IMR-90 (cell line): ENCODE measurements around the gene NDUFS2. TPM values are rescaled to one million over a fixed set of nuclear protein-coding genes. Genes with fewer than 3 reads are reported as not detected.

ENCODE experiments used
- ATAC-seq: fragments of 200-7000 bp; cut with Tn5 transposase; 2 replicates; pipeline ENCODE4 v1.9.1; 2020; ENCODE audit warnings: low read depth, mild to moderate bottlenecking, moderate library complexity
- BruUV-seq: library from RNA; stranded (reverse); fragments of 400-500 nt; replicated peaks from 2 replicates; lab custom pipeline; 2021; lab: Mats Ljungman, UMichigan
- CTCF ChIA-PET: fragments of 300-600 bp; formaldehyde crosslinking; extraction: SDS; loops from one replicate; lab custom pipeline; 2021; ENCODE audit warnings: antibody characterized with exemption; lab: Yijun Ruan, JAX
- POLR2A ChIA-PET: fragments of 300-600 bp; sonication (Branson Sonifier 250); formaldehyde crosslinking; loops from one replicate; lab custom pipeline; 2022; ENCODE audit warnings: antibody characterized with exemption; ENCODE audit not compliant: unreplicated experiment; lab: Charles Lee
- DNase-seq: peaks from one replicate; pipeline ENCODE4 v3.0.0; 2013
- H2AFZ ChIP-seq: replicated peaks from 2 replicates; pipeline ENCODE3; 2013; ENCODE audit warnings: low read length, mild to moderate bottlenecking; ENCODE audit not compliant: poor library complexity
- H2AK5ac ChIP-seq: 2 replicates; pipeline ENCODE4 v1.6.1; 2013; ENCODE audit warnings: low read depth, low read length, inconsistent platforms
- H2AK9ac ChIP-seq: replicated peaks from 2 replicates; pipeline ENCODE3; 2013; ENCODE audit warnings: mild to moderate bottlenecking, low read depth, low read length, moderate library complexity; ENCODE audit not compliant: poor library complexity
- H2BK120ac ChIP-seq: 2 replicates; pipeline ENCODE4 v1.6.1; 2013; ENCODE audit warnings: low read depth, low read length, inconsistent platforms
- H2BK15ac ChIP-seq: 3 replicates; pipeline ENCODE4 v1.6.1; 2013; ENCODE audit warnings: low read depth, low read length, inconsistent platforms
- H2BK20ac ChIP-seq: 2 replicates; pipeline ENCODE4 v1.6.1; 2013; ENCODE audit warnings: low read depth, mild to moderate bottlenecking, inconsistent platforms, low read length, moderate library complexity
- H2BK5ac ChIP-seq: 2 replicates; pipeline ENCODE4 v1.6.1; 2013; ENCODE audit warnings: mild to moderate bottlenecking, low read depth, low read length, inconsistent platforms; ENCODE audit not compliant: poor library complexity, severe bottlenecking
- H3K14ac ChIP-seq: replicated peaks from 2 replicates; pipeline ENCODE4 v1.6.1; 2013; ENCODE audit warnings: low read depth, low read length, inconsistent platforms
- H3K18ac ChIP-seq: 2 replicates; pipeline ENCODE4 v1.6.1; 2013; ENCODE audit warnings: low read depth, low read length, control low read depth
- H3K23ac ChIP-seq: 2 replicates; pipeline ENCODE4 v1.6.1; 2013; ENCODE audit warnings: low read depth, low read length, inconsistent platforms
- H3K27ac ChIP-seq: 2 replicates; pipeline ENCODE4 v1.5.1; 2013; ENCODE audit warnings: mild to moderate bottlenecking, control low read depth, low read length; ENCODE audit not compliant: insufficient read depth
- H3K27me3 ChIP-seq: 2 replicates; pipeline ENCODE4 v1.6.1; 2013; ENCODE audit warnings: low read length; ENCODE audit not compliant: control insufficient read depth, insufficient read depth
- H3K36me3 ChIP-seq: 2 replicates; pipeline ENCODE4 v1.6.1; 2013; ENCODE audit warnings: low read length, mixed read lengths; ENCODE audit not compliant: control insufficient read depth, insufficient read depth
- H3K4ac ChIP-seq: 2 replicates; pipeline ENCODE4 v1.6.1; 2013; ENCODE audit warnings: low read depth, low read length, inconsistent platforms
- H3K4me1 ChIP-seq: 2 replicates; pipeline ENCODE4 v1.6.1; 2013; ENCODE audit warnings: low read length, mixed read lengths; ENCODE audit not compliant: control insufficient read depth, insufficient read depth
- H3K4me2 ChIP-seq: 2 replicates; pipeline ENCODE4 v1.6.1; 2013; ENCODE audit warnings: low read depth, mild to moderate bottlenecking, control low read depth, low read length, moderate library complexity
- H3K4me3 ChIP-seq: 2 replicates; pipeline ENCODE4 v1.5.1; 2013; ENCODE audit warnings: low read depth, mild to moderate bottlenecking, control low read depth, low read length, moderate library complexity; ENCODE audit not compliant: insufficient read depth
- H3K56ac ChIP-seq: 2 replicates; pipeline ENCODE4 v1.6.1; 2013; ENCODE audit warnings: low read length, inconsistent platforms; ENCODE audit not compliant: insufficient read depth; ENCODE audit errors: extremely low read depth
- H3K79me1 ChIP-seq, 2 experiments: 2 replicates each; pipeline ENCODE4 v1.6.1; 2013; ENCODE audit warnings: low read length in 2 of 2, inconsistent platforms in 1 of 2, low read depth in 1 of 2
- H3K9ac ChIP-seq: 2 replicates; pipeline ENCODE4 v1.6.1; 2013; ENCODE audit warnings: low read depth, low read length, control low read depth
- H3K9me1 ChIP-seq: 2 replicates; pipeline ENCODE4 v1.6.1; 2013; ENCODE audit warnings: low read length, inconsistent platforms; ENCODE audit not compliant: insufficient read depth
- H3K9me3 ChIP-seq: 2 replicates; pipeline ENCODE4 v1.6.1; 2013; ENCODE audit warnings: low read length; ENCODE audit not compliant: control insufficient read depth, insufficient read depth
- H4K20me1 ChIP-seq: 2 replicates; pipeline ENCODE4 v1.6.1; 2013; ENCODE audit warnings: low read length, inconsistent platforms; ENCODE audit not compliant: insufficient read depth
- H4K5ac ChIP-seq: 2 replicates; pipeline ENCODE4 v1.6.1; 2013; ENCODE audit warnings: mild to moderate bottlenecking, low read depth, low read length, control low read depth
- H4K8ac ChIP-seq, 2 experiments: 2 replicates each; pipeline ENCODE4 v1.6.1; 2013; ENCODE audit warnings: low read depth in 2 of 2, low read length in 2 of 2, control low read depth in 1 of 2, inconsistent platforms in 1 of 2
- H4K91ac ChIP-seq: 2 replicates; pipeline ENCODE4 v1.6.1; 2013; ENCODE audit warnings: low read depth, low read length, inconsistent platforms; ENCODE audit not compliant: insufficient read depth
- BHLHE40 ChIP-seq: fragments of 150-350 bp; IDR thresholded peaks from 2 replicates; pipeline ENCODE4 v1.6.1; 2016; ENCODE audit warnings: mild to moderate bottlenecking, low read depth, low read length
- CEBPB ChIP-seq: IDR thresholded peaks from 2 replicates; pipeline ENCODE4 v1.6.1; 2012; ENCODE audit warnings: low read depth, low read length, improper control_type of control experiment
- CHD1 ChIP-seq: IDR thresholded peaks from 2 replicates; pipeline ENCODE4 v1.6.1; 2012; ENCODE audit warnings: low read depth, low read length, improper control_type of control experiment
- CTCF ChIP-seq: conservative IDR thresholded peaks from 2 replicates; pipeline ENCODE4 v1.5.1; 2012; ENCODE audit warnings: mild to moderate bottlenecking, low read depth, low read length, improper control_type of control experiment
- ELK1 ChIP-seq: fragments of 150-350 bp; IDR thresholded peaks from 2 replicates; pipeline ENCODE4 v1.6.1; 2016; ENCODE audit warnings: low read depth, mild to moderate bottlenecking, low read length, moderate library complexity, borderline replicate concordance
- FOS ChIP-seq: fragments of 150-350 bp; IDR thresholded peaks from 2 replicates; pipeline ENCODE4 v1.6.1; 2016; ENCODE audit warnings: low read depth, low read length
- MAFK ChIP-seq: IDR thresholded peaks from 2 replicates; pipeline ENCODE4 v1.6.1; 2012; ENCODE audit warnings: low read depth, low read length, improper control_type of control experiment
- MAZ ChIP-seq: IDR thresholded peaks from 2 replicates; pipeline ENCODE4 v1.6.1; 2012; ENCODE audit warnings: low read depth, mild to moderate bottlenecking, low read length, improper control_type of control experiment, moderate library complexity, borderline replicate concordance
- MXI1 ChIP-seq: IDR thresholded peaks from 2 replicates; pipeline ENCODE4 v1.6.1; 2012; ENCODE audit warnings: low read depth, mild to moderate bottlenecking, low read length, moderate library complexity, borderline replicate concordance
- NFE2L2 ChIP-seq: fragments of 150-350 bp; IDR thresholded peaks from 2 replicates; pipeline ENCODE4 v1.6.1; 2016; ENCODE audit warnings: low read depth, mild to moderate bottlenecking, low read length
- POLR2A ChIP-seq: IDR thresholded peaks from 2 replicates; pipeline ENCODE4 v1.6.1; 2012; ENCODE audit warnings: mild to moderate bottlenecking, low read depth, low read length
- RAD21 ChIP-seq: IDR thresholded peaks from 2 replicates; pipeline ENCODE4 v1.6.1; 2012; ENCODE audit warnings: low read length, improper control_type of control experiment
- RCOR1 ChIP-seq: IDR thresholded peaks from 2 replicates; pipeline ENCODE4 v1.6.1; 2012; ENCODE audit warnings: mild to moderate bottlenecking, low read length, improper control_type of control experiment; ENCODE audit not compliant: insufficient replicate concordance
- RFX5 ChIP-seq: IDR thresholded peaks from 2 replicates; pipeline ENCODE4 v1.8.0; 2012; ENCODE audit warnings: low read depth, mild to moderate bottlenecking, low read length, moderate library complexity
- SMC3 ChIP-seq: fragments of 150-350 bp; IDR thresholded peaks from 2 replicates; pipeline ENCODE4 v1.6.1; 2016; ENCODE audit warnings: low read depth, mild to moderate bottlenecking, antibody characterized with exemption, low read length, moderate library complexity
- USF2 ChIP-seq: fragments of 150-350 bp; IDR thresholded peaks from 2 replicates; pipeline ENCODE4 v1.6.1; 2017; ENCODE audit warnings: mild to moderate bottlenecking, antibody characterized with exemption, low read length, low read depth
- WGBS, 2 experiments: methylation state at CpG; one replicate each; pipeline versions ENCODE4 v1.1.5 to v1.1.7; 2013; ENCODE audit warnings: missing lambda C conversion rate in 2 of 2; ENCODE audit not compliant: insufficient read length in 1 of 2; ENCODE audit errors: extremely low coverage in 2 of 2; 5-methylcytosine and 5-hydroxymethylcytosine counted together
- dilution Hi-C: fragments of 300-500 bp; cut with HindIII; formaldehyde crosslinking; loops from one replicate; pipeline ENCODE4 v1.14.3; 2018; ENCODE audit warnings: low sequenced_read_pairs; ENCODE audit not compliant: unreplicated experiment
- in situ Hi-C: fragments of 300-500 bp; cut with MboI; formaldehyde crosslinking; loops from 3 replicates; pipeline ENCODE4 v1.14.3; 2019; ENCODE audit warnings: low sequenced_read_pairs, inconsistent platforms, mixed read lengths
- intact Hi-C: fragments of 100-400 bp; cut with micrococcal nuclease; formaldehyde crosslinking; loops from 2 replicates; pipeline ENCODE4 v1.10.0; 2022
- polyA plus RNA-seq, 3 experiments: library from polyadenylated mRNA; depleted of rRNA; stranded (reverse); fragments of >200 nt; gene quantifications; 2 replicates each; pipeline ENCODE4 v1.2.3, GENCODE V29; 2012; ENCODE audit warnings: low replicate concordance in 1 of 3
- total RNA-seq: library from RNA; depleted of rRNA; stranded (reverse); fragments of >200 nt; gene quantifications from 2 replicates; pipeline ENCODE4 v1.2.3, GENCODE V29; 2012

NDUFS2 gene
- total and polyA plus RNA-seq, 2 of the 4 experiments (the other 2 are of a cell fraction), result 85.5 to 101 TPM

- no peak overlapping the region for H4K8ac ChIP-seq
- no peak overlapping the region for H2AK9ac ChIP-seq
- intact Hi-C loops (no loop called here), in situ Hi-C loops (no loop called here), dilution Hi-C loops (no loop called here)
- H2AK5ac ChIP-seq, result no peak overlapping the region
- H3K4me1 ChIP-seq, result no peaks in the 10 kb centered on the region
- no peak overlapping the region for H2BK15ac ChIP-seq
- no peak overlapping the region for H2BK120ac ChIP-seq
- peaks cover 12% of the 10 kb centered on the region for H3K27me3 ChIP-seq
- no peaks in the 10 kb centered on the region for H3K36me3 ChIP-seq
- no peak overlapping the region for H2AFZ ChIP-seq
- H3K9me3 ChIP-seq, result no peaks in the 10 kb centered on the region
- no peak overlapping the region for H2BK5ac ChIP-seq
- H4K20me1 ChIP-seq, result no peaks in the 10 kb centered on the region
- TF ChIP-seq MAFK, result no peak
- no peak for TF ChIP-seq MAZ
- TF ChIP-seq CTCF, result no peak
- TF ChIP-seq POLR2A, result no peak
- no peak for TF ChIP-seq CEBPB
- no peak for TF ChIP-seq FOS
- TF ChIP-seq USF2, result no peak
- TF ChIP-seq RCOR1, result no peak
- TF ChIP-seq BHLHE40, result no peak
- no peak for TF ChIP-seq RFX5
- no peak for TF ChIP-seq MXI1
- TF ChIP-seq ELK1, result no peak
- TF ChIP-seq CHD1, result no peak
- no peak for TF ChIP-seq NFE2L2
- no peak for TF ChIP-seq RAD21
- TF ChIP-seq SMC3, result no peak
- H4K91ac ChIP-seq, result no peak overlapping the region
- ATAC-seq (no peak), DNase-seq (no peak)
- H3K4me3 ChIP-seq, result no peak overlapping the region
- H3K4ac ChIP-seq, result no peak overlapping the region
- H3K79me1 ChIP-seq, result no peaks in the 10 kb centered on the region
- no peak overlapping the region for H2BK20ac ChIP-seq
- POLR2A ChIA-PET, result no interaction called here
- H3K14ac ChIP-seq, result no peak overlapping the region
- 57% methylated on average over 3 of the region's 4 CpGs; no CpG with 5 or more reads in 1 of the 2 experiments for WGBS, 2 experiments
- no peaks in the 10 kb centered on the region for H3K9me1 ChIP-seq
- no TSS peak for BruUV-seq
- no peak overlapping the region for H4K5ac ChIP-seq
- H3K56ac ChIP-seq, result no peak overlapping the region
- no peak overlapping the region for H3K18ac ChIP-seq
- H3K27ac ChIP-seq, result no peak overlapping the region
- CTCF ChIA-PET, result no interaction called here
- H3K4me2 ChIP-seq, result no peak overlapping the region
- no peak overlapping the region for H3K9ac ChIP-seq
- H3K23ac ChIP-seq, result no peak overlapping the region
These were observed 42.7 kb downstream of the NDUFS2 start for GRCh38 chr1:161244888-161245287.
